Neural progenitor cell (in vitro differentiated cells): ENCODE data around the gene SNX32.

Source experiments
- CTCF ChIP-seq: fragments of 200-600 bp; sonication (generic); IDR thresholded peaks from 2 replicates; pipeline ENCODE4 v1.5.1; 2017; ENCODE audit warnings: antibody characterized with exemption, mild to moderate bottlenecking
- EZH2 ChIP-seq: fragments of 200-600 bp; sonication (generic); IDR thresholded peaks from 2 replicates; pipeline ENCODE4 v1.6.1; 2017; ENCODE audit warnings: antibody characterized with exemption, mild to moderate bottlenecking, moderate library complexity

GRCh38 chr11:65866509-65867283 is 32.9 kb downstream of the SNX32 start:
- TF ChIP-seq CTCF: no peak
- TF ChIP-seq EZH2: no peak
